HFF-Myc (cell line): ENCODE results near the gene KCND3.
A peak's percentile ranks its signal among the peaks of the same experiment; 100 is the strongest.

ENCODE experiments used
- DNase-seq: peaks from one replicate; pipeline ENCODE4 v3.0.0-alpha.2; 2011; ENCODE audit warnings: low read depth; ENCODE audit errors: extremely low read depth
- H3K4me3 ChIP-seq: replicated peaks from 2 replicates; pipeline ENCODE4 v1.5.1; 2011; ENCODE audit warnings: low read depth, mild to moderate bottlenecking, control low read depth, low read length
- TF ChIP-seq, protein P1 (sequence below): IDR thresholded peaks from 2 replicates; pipeline ENCODE4 v1.5.1; 2012; ENCODE audit warnings: mild to moderate bottlenecking, low read depth, low read length, control low read depth; ENCODE audit errors: missing control alignments

Gene KCND3

DNA sequence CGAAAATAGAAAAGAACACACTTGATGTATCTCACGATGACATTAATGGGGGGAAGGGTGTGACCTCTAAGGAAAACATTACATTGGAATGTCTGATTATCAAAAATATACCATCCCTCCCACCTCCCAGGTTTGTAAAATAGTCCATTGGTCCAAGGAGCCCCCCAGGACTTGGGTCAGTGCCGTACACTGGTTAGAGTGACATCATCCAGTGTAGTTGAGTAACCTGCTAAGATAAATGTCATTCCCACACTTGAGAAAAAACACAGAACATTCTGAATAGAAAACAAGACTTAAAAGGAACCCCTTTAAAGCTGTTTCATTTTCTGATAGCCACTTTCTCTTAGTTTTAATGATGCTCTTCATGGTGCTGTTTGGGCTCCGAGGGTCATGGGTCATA, 218.6 kb downstream of the KCND3 start:
- TF ChIP-seq, protein P1, sequence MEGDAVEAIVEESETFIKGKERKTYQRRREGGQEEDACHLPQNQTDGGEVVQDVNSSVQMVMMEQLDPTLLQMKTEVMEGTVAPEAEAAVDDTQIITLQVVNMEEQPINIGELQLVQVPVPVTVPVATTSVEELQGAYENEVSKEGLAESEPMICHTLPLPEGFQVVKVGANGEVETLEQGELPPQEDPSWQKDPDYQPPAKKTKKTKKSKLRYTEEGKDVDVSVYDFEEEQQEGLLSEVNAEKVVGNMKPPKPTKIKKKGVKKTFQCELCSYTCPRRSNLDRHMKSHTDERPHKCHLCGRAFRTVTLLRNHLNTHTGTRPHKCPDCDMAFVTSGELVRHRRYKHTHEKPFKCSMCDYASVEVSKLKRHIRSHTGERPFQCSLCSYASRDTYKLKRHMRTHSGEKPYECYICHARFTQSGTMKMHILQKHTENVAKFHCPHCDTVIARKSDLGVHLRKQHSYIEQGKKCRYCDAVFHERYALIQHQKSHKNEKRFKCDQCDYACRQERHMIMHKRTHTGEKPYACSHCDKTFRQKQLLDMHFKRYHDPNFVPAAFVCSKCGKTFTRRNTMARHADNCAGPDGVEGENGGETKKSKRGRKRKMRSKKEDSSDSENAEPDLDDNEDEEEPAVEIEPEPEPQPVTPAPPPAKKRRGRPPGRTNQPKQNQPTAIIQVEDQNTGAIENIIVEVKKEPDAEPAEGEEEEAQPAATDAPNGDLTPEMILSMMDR = no peak
- no peak for DNase-seq
- no peak overlapping the region for H3K4me3 ChIP-seq

DNA sequence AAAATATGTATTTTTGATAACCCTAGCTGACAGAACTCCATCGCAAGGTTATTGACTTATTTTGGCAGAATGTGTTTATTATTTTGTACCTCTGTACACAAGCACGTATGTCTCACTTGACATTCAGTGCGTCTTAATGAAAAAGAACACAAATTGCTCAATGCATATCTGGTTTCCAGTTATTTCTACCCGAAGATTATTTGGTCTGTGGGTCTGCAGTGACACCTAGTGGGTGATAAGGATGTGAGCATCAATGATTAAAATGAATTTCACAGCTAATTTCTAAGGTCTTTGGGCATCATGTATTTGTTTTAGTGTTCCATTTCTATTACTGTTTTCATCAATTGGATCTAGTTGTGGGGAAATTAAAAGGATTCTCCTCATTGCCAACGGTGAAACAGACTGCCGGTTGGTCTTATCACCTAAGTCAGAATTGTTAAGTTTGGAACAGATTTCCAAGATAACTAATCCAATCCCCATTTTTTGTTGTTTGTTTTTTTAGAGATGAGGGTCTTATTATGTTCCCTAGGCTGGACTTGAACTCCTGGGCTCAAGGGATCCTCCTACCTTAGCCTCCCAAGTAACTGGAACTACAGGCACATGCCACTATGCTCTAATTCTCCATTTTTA, 219.8 kb downstream of the KCND3 start:
- no peak overlapping the region for H3K4me3 ChIP-seq
- peak; percentile 48 for DNase-seq
- TF ChIP-seq, protein P1 = peak; percentile 62

DNA sequence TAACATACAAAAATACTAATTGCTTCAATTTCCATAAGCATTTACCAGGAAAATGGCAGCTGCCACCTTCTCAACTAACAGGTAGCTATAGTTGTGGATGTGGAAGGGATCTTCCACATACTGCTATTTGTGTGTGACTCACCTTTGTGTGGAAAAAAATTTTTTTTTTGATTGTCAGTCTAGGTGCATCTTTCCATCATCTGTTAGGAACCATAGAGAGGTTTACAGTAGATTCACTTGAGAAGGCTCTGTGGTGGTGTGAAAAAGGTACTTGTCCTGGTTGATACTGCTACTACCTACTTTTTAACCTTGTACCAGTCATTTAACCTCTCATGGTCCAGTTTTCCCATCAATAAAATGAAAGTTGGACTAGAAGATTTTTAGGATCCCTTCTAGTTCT, 220.8 kb downstream of the KCND3 start:
- TF ChIP-seq, protein P1 = no peak
- H3K4me3 ChIP-seq = no peak overlapping the region
- no peak for DNase-seq

DNA sequence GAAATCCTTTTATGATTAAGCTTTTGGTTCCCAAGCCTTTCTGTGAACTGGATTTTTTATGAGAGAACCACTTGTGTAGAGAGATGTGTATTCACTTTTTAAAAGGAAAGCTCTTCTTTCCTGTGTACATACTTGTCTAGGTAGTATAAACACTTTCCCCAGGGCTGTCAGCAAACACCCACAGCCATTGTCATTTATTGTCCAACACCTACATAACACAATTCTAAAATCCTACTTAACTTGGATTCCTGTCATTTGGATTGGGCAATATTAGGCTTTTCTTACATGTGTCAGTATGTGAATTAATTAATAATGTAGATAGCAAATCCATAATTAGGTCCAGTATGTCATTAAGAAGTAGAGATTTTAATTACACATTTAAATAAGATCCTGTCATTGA, 221.4 kb downstream of the KCND3 start:
- TF ChIP-seq, protein P1 = no peak

DNA sequence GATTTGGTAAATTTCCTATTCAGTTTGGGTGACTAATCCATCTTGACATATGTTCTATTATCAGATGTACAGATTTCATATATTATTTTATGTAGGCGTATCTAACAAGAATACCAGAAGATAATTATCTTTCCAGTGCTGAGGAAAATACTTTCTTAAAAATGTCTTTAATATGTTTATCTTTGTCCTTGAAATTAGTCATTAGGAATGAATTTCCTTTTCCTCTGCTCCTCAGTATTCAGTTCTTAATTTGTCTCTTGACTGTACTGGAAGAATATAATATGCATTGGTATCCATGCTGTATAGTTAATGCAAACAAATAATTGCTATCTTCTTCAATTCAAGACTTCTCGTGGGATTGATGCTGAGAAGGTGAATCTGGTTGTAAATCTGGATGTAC, 227.1 kb downstream of the KCND3 start:
- H3K4me3 ChIP-seq = no peak overlapping the region
- TF ChIP-seq, protein P1 = no peak
- no peak for DNase-seq

More for the DNA sequence above, 221.4 kb downstream of the KCND3 start:
- no peak for DNase-seq
- H3K4me3 ChIP-seq = no peak overlapping the region

DNA sequence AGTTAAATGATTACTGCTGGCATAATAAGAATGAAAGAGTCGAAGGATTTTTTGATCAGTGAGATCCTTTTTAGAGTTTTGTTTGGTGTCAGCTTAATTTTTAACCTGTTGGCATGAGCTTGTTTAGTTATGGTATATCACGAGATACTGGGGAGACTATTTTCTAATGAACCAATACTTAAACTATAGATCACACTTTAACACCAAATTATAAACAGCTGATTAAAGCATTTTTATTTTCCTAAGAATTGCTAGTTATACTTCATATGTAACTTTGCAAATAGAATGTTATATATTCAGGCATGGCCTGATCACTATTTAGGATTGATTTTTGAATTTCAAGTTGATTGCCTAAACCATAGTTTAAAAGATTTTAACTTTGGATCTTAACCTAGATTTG, 227.8 kb downstream of the KCND3 start:
- no peak overlapping the region for H3K4me3 ChIP-seq
- no peak for DNase-seq
- TF ChIP-seq, protein P1 = no peak

DNA sequence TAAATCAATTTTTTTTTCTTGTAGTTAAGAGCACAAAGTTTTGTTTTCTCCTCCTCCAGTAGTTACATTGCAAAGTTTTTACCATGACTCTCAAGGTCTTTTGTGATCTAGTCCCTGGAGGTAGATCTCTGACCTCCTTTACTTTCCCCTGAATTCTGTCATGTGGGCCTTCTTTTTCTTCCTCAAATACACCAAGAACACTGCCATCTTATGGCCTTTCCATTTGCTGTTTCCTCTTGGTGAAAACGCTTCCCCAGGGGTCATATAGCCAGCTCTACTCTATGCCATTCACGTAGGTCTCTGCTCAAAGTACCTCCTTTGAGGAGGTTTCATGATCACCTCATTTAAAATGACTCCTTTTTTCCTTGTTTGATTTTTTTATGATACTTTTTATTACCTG, 231.1 kb downstream of the KCND3 start:
- DNase-seq = no peak
- TF ChIP-seq, protein P1 = no peak
- H3K4me3 ChIP-seq = no peak overlapping the region
